A673 (cell line): ENCODE measurements around the gene XPA.

Experiments
- EZH2 ChIP-seq: fragments of 200-600 bp; sonication (generic); IDR thresholded peaks from 2 replicates; pipeline ENCODE4 v1.6.1; 2017; ENCODE audit warnings: borderline replicate concordance, low read depth, mild to moderate bottlenecking, mixed read lengths, antibody characterized with exemption, low read length; ENCODE audit not compliant: poor library complexity, severe bottlenecking
- TF ChIP-seq, protein P1 (sequence below): fragments of 300-800, 200-600 bp; sonication (generic); conservative IDR thresholded peaks from 2 replicates; pipeline ENCODE4 v1.5.1; 2017; ENCODE audit warnings: low read depth, mild to moderate bottlenecking, antibody characterized with exemption, low read length, moderate library complexity, mixed read lengths

DNA sequence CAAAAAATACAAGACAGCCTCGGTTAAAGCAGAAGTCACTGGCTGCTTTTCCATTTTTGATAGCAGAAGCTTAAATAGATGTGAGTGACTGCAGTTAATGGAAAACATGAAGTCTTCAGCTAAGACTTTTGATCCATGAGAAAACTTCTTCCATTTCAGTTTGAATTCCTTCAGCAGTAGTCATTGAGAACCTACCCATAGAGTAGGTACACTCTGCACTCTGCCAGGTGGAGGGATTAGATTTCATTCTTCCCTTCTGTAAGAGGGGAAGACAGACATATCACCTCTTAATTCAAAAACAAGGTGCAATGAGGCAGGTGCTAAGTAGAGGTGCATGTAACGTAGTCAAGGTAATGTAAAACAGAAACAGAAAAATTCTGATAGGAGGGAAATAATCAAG, 26.7 kb upstream of the XPA start:
- TF ChIP-seq, protein P1, sequence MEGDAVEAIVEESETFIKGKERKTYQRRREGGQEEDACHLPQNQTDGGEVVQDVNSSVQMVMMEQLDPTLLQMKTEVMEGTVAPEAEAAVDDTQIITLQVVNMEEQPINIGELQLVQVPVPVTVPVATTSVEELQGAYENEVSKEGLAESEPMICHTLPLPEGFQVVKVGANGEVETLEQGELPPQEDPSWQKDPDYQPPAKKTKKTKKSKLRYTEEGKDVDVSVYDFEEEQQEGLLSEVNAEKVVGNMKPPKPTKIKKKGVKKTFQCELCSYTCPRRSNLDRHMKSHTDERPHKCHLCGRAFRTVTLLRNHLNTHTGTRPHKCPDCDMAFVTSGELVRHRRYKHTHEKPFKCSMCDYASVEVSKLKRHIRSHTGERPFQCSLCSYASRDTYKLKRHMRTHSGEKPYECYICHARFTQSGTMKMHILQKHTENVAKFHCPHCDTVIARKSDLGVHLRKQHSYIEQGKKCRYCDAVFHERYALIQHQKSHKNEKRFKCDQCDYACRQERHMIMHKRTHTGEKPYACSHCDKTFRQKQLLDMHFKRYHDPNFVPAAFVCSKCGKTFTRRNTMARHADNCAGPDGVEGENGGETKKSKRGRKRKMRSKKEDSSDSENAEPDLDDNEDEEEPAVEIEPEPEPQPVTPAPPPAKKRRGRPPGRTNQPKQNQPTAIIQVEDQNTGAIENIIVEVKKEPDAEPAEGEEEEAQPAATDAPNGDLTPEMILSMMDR, result no peak
- no peak for TF ChIP-seq EZH2
